GM18499 (cell line): ENCODE results near the gene CD14.
"Not testable (repeated sequence)": the region's sequence is repeated elsewhere in the genome, so short reads cannot be mapped to it uniquely, and the experiment has no call there.

Source experiments
- ATAC-seq: cut with Tn5 transposase; IDR thresholded peaks from one replicate; pipeline ENCODE4 v1.9.1; 2021; ENCODE audit warnings: moderate number of reproducible peaks; ENCODE audit not compliant: insufficient read depth, unreplicated experiment

Gene CD14

GRCh38 chr5:140633021-140633471, at the start of gene CD14:
Gene CD14, minus strand, starts transcription at chr5:140633175. Its CDS starts 104 bp downstream, at chr5:140633071.
- ATAC-seq, result no peak

- no peak for ATAC-seq
Observed at GRCh38 chr5:140678993-140679392, 46.0 kb upstream of the CD14 start.

GRCh38 chr5:140677947-140678346, 45.0 kb upstream of the CD14 start:
- ATAC-seq, result no peak

GRCh38 chr5:140674629-140675028, 41.7 kb upstream of the CD14 start:
- ATAC-seq, result no peak

- no peak for ATAC-seq
Observed at GRCh38 chr5:140674211-140674610, 41.2 kb upstream of the CD14 start.

- no peak for ATAC-seq
Observed at GRCh38 chr5:140673187-140673976, 40.4 kb upstream of the CD14 start, which contains the start of gene DND1. Gene DND1, minus strand, starts transcription at chr5:140673576. Its CDS starts 34 bp downstream, at chr5:140673542.

GRCh38 chr5:140672455-140673186, 39.6 kb upstream of the CD14 start:
- ATAC-seq, result no peak

GRCh38 chr5:140671472-140672125, 38.6 kb upstream of the CD14 start:
- ATAC-seq, result no peak

GRCh38 chr5:140671035-140671434, 38.1 kb upstream of the CD14 start:
- ATAC-seq, result not testable (repeated sequence)

- ATAC-seq, result peak; percentile 91
Observed at GRCh38 chr5:140664359-140665119, 31.6 kb upstream of the CD14 start, which contains the start of gene WDR55. Gene WDR55, plus strand, starts transcription at chr5:140664904. Its CDS starts 9 bp downstream, at chr5:140664913.

- ATAC-seq, result no peak
Observed at GRCh38 chr5:140664030-140664358, 31.0 kb upstream of the CD14 start.

GRCh38 chr5:140660371-140660770, 27.4 kb upstream of the CD14 start:
- not testable (repeated sequence) for ATAC-seq

GRCh38 chr5:140658870-140659269, 25.9 kb upstream of the CD14 start:
- ATAC-seq, result no peak

- ATAC-seq, result no peak
Observed at GRCh38 chr5:140647042-140647419, 14.1 kb upstream of the CD14 start.

- no peak for ATAC-seq
Observed at GRCh38 chr5:140642718-140643117, 9.7 kb upstream of the CD14 start.

- no peak for ATAC-seq
Observed at GRCh38 chr5:140641716-140642115, 8.7 kb upstream of the CD14 start.

GRCh38 chr5:140639148-140639981, 6.4 kb upstream of the CD14 start, which contains the start of gene TMCO6:
Gene TMCO6, plus strand, starts transcription at chr5:140639451. Its CDS starts 77 bp downstream, at chr5:140639528.
- ATAC-seq, result peak; percentile 54

GRCh38 chr5:140638898-140639147, 5.8 kb upstream of the CD14 start:
- ATAC-seq, result not testable (repeated sequence)

- ATAC-seq, result no peak
Observed at GRCh38 chr5:140637371-140638100, 4.6 kb upstream of the CD14 start.
